Karpas-422 (cell line): Measurements from ENCODE around the gene GAPDH. TPM values are rescaled to one million over a fixed set of nuclear protein-coding genes. Genes with fewer than 3 reads are reported as not detected.

Experiments
- DNase-seq: peaks from one replicate; pipeline ENCODE4 v3.0.0-alpha.2; 2015
- H2AFZ ChIP-seq: fragments of 200-600 bp; sonication (generic); 2 replicates; pipeline ENCODE4 v1.6.1; 2014; ENCODE audit warnings: antibody characterized with exemption, low read length, mixed read lengths
- H3K27ac ChIP-seq: fragments of 200-600 bp; sonication (generic); 2 replicates; pipeline ENCODE4 v1.5.1; 2014; ENCODE audit warnings: mild to moderate bottlenecking, low read length, moderate library complexity
- H3K27me3 ChIP-seq: fragments of 200-600 bp; sonication (generic); 2 replicates; pipeline ENCODE4 v1.6.1; 2014; ENCODE audit warnings: low read length, mixed read lengths
- H3K36me3 ChIP-seq: fragments of 200-600 bp; sonication (generic); 2 replicates; pipeline ENCODE4 v1.6.1; 2014; ENCODE audit warnings: low read length, mixed read lengths; ENCODE audit not compliant: insufficient read depth
- H3K4me1 ChIP-seq: fragments of 200-600 bp; sonication (generic); 2 replicates; pipeline ENCODE4 v1.6.1; 2014; ENCODE audit warnings: mild to moderate bottlenecking, low read length, mixed read lengths
- H3K4me2 ChIP-seq: fragments of 200-600 bp; sonication (generic); 2 replicates; pipeline ENCODE4 v1.6.1; 2014; ENCODE audit warnings: low read length, low read depth, mild to moderate bottlenecking; ENCODE audit not compliant: poor library complexity, severe bottlenecking
- H3K4me3 ChIP-seq: fragments of 200-600 bp; sonication (generic); 2 replicates; pipeline ENCODE4 v1.5.1; 2014; ENCODE audit warnings: mild to moderate bottlenecking, antibody characterized with exemption, low read length, mixed read lengths
- H3K79me2 ChIP-seq: fragments of 200-600 bp; sonication (generic); 2 replicates; pipeline ENCODE4 v1.6.1; 2014; ENCODE audit warnings: mild to moderate bottlenecking, low read length, mixed read lengths
- H3K9ac ChIP-seq: fragments of 200-600 bp; sonication (generic); 2 replicates; pipeline ENCODE4 v1.6.0; 2014; ENCODE audit warnings: low read length
- H3K9me2 ChIP-seq: fragments of 200-600 bp; sonication (generic), shearing (Covaris generic); replicated peaks from 2 replicates; pipeline ENCODE4 v1.6.0; 2014; ENCODE audit warnings: mild to moderate bottlenecking, low read length, moderate library complexity; ENCODE audit not compliant: insufficient read depth
- H3K9me3 ChIP-seq: fragments of 300-700, 200-600 bp; sonication (generic); 2 replicates; pipeline ENCODE4 v1.6.1; 2014; ENCODE audit warnings: low read length, mixed read lengths
- H4K20me1 ChIP-seq: fragments of 200-600 bp; sonication (generic); 2 replicates; pipeline ENCODE4 v1.6.1; 2014; ENCODE audit warnings: mild to moderate bottlenecking, antibody characterized with exemption, low read length, low read depth; ENCODE audit not compliant: insufficient read depth
- total RNA-seq: library from RNA; depleted of rRNA; stranded (reverse); fragments of >200 nt; shearing (Covaris generic); gene quantifications from 2 replicates; pipeline ENCODE4 v1.2.3, GENCODE V29; 2014; ENCODE audit warnings: low replicate concordance

GAPDH gene
- total RNA-seq, 1 experiment from 2014 or later: 13,828 TPM

DNA sequence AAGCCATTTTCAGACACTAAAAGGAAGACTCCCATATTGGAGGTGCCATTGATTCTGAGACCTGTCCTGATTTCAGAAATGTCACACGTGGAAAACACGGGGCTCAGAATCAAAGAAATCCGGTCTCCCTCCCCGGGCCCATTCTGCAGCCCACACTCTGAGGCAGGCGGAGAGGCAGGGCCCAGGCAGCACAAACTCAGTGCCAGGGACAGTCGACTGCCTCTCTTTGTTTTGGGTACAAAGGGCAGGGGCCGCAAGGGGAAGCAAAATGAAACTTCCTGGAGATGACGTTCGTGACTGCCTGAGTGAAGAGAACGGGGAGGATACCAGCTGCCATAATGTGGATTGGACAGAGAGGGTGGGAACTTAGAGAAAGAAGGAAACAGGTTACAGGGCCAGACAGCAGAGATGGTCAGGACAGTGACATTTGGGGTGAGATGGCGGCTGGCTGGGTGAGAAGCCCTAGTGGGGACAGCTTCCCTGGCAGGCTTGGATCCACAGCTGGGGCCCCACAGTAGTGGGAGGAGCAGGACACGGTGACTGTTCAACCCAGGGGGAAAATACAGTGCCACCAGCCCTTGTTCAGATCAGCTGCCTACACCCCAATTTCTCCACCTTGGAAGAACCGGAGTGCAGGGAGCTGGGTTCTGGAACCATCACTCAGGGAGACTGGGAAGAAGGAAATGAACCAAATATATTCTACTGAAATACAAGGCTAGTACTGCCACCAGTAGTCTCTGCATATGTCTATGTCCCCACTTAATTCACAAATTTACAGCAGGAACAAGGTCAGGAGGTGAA, 8.1 kb downstream of the GAPDH start:
- Histone ChIP-seq H3K4me2 (no peak overlapping the region), H3K4me1 (peaks cover 36% of the 10 kb centered on the region), H3K9ac (no peak overlapping the region)

DNA sequence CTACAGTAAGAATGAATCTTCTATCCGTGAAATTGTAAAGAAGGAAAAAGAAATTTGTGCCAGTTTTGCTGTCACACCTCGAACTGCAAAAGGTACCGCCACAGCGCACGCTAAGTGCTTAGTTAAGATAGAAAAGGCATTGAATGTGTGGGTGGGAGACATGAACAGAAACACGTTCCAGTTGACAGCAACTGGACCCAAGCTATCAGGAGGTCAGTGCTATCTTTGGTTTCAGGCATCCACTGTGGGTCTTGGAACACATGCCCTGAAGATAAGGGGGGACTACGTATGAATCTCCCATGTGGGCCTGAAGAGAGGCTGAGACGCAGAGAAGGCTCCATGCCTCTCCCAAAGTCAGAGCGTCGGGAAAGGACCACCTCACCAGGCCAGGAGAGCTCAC, 11.7 kb downstream of the GAPDH start:
- Histone ChIP-seq H3K36me3 (peaks cover 3% of the 10 kb centered on the region; the same call in 1 of the 2 replicates), H3K9ac (no peak overlapping the region), H4K20me1 (peaks cover 3% of the 10 kb centered on the region; the same call in 1 of the 2 replicates), H2AFZ (no peak overlapping the region), H3K4me1 (peaks cover 2% of the 10 kb centered on the region; the same call in 1 of the 2 replicates), H3K4me2 (no peak overlapping the region), H3K27ac (no peak overlapping the region), H3K9me3 (no peaks in the 10 kb centered on the region), H3K9me2 (no peaks in the 10 kb centered on the region), H3K27me3 (no peaks in the 10 kb centered on the region), H3K4me3 (no peak overlapping the region), H3K79me2 (peaks cover 6% of the 10 kb centered on the region)
- DNase-seq: no peak

More for the DNA sequence above, 8.1 kb downstream of the GAPDH start:
- H3K79me2 ChIP-seq: no peaks in the 10 kb centered on the region
- H3K27me3 ChIP-seq: no peaks in the 10 kb centered on the region
- H3K4me3 ChIP-seq: no peak overlapping the region
- H4K20me1 ChIP-seq: peaks cover 3% of the 10 kb centered on the region; the same call in 1 of the 2 replicates
- H3K9me3 ChIP-seq: no peaks in the 10 kb centered on the region
- H3K9me2 ChIP-seq: no peaks in the 10 kb centered on the region
- no peak overlapping the region for H2AFZ ChIP-seq
- no peak for DNase-seq
- H3K36me3 ChIP-seq: peaks cover 3% of the 10 kb centered on the region; the same call in 1 of the 2 replicates
- no peak overlapping the region for H3K27ac ChIP-seq

DNA sequence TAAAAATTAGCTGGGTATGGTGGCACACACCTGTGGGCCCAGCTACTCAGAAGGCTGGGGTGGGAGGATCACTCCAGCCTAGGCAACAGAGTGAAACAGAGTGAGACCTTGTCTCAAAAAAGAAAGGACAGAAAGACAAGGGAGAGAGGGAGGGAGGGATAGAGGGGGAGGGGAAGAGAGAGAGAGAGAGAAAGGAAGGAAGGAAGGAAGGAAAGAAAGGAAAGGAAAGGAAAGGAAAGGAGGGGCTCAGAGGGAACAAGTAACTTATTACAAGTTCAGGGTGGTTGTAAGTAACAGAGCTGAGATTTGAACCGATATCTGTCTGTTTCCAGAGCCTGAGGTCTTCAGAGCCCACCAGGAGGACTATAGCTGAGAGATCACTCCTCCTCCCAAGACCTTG, 13.2 kb downstream of the GAPDH start:
- H4K20me1 ChIP-seq: 0 out of 2 replicates have a peak, but pooled peaks cover 5% of the 10 kb centered on the region
- H3K4me2 ChIP-seq: no peak overlapping the region
- H3K27ac ChIP-seq: no peak overlapping the region
- H2AFZ ChIP-seq: no peak overlapping the region
- no peaks in the 10 kb centered on the region for H3K4me1 ChIP-seq
- no peaks in the 10 kb centered on the region for H3K9me3 ChIP-seq
- H3K9me2 ChIP-seq: no peaks in the 10 kb centered on the region
- H3K36me3 ChIP-seq: peaks cover 11% of the 10 kb centered on the region; the same call in 1 of the 2 replicates
- no peaks in the 10 kb centered on the region for H3K27me3 ChIP-seq
- no peak overlapping the region for H3K4me3 ChIP-seq
- no peak for DNase-seq
- peaks cover 21% of the 10 kb centered on the region for H3K79me2 ChIP-seq
- H3K9ac ChIP-seq: no peak overlapping the region

DNA sequence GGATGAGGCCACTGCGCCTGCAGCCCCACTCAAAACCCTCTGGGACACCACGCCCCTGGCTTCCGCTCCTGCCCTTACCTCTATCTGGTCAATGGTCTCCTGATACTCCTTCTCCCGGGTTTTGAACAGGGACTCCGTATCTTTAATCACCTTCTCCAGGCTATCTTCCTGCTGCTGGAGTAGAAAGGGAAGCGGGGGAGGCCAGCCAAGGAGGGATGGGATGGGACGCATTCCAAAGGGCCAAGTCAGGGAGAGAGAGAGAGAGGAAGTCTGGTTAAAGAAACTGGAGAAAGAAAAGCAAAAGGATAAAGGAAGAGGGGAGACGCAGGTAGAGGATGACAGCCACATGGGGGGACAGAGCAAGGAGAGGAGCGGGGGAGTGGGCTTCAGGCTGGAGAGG, 13.7 kb downstream of the GAPDH start:
- Histone ChIP-seq H3K9ac (no peak overlapping the region), H3K36me3 (peaks cover 15% of the 10 kb centered on the region; the same call in 1 of the 2 replicates), H3K9me3 (no peaks in the 10 kb centered on the region), H3K4me3 (no peak overlapping the region), H3K9me2 (no peaks in the 10 kb centered on the region), H3K4me2 (no peak overlapping the region), H2AFZ (no peak overlapping the region), H3K4me1 (peaks cover 3% of the 10 kb centered on the region; the same call in 1 of the 2 replicates), H3K27ac (no peak overlapping the region), H3K27me3 (no peaks in the 10 kb centered on the region), H3K79me2 (peaks cover 25% of the 10 kb centered on the region), H4K20me1 (peaks cover 5% of the 10 kb centered on the region; the same call in 1 of the 2 replicates)
- no peak for DNase-seq

DNA sequence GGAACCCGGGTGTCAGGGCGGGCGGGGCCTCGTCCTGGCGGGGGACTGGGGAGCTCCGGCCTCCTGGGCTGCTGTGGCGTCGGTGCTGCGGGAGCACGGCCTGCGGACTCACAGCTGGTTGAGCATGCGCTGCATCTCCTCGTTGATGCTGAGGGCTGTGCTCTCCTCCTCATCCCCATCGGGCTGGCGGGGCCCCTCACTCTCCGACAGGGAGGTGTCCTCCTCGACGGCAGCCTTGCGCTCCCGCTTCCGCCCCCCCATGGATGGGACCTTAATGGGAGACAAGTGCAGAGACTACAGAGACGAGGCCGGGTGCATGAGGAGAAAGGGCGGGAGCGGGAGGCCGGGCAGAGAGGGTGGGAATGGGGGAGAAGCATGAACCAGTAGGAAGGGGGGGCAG, 14.2 kb downstream of the GAPDH start:
- peaks cover 8% of the 10 kb centered on the region for H3K4me1 ChIP-seq
- no peak for DNase-seq
- no peak overlapping the region for H3K27ac ChIP-seq
- no peaks in the 10 kb centered on the region for H3K9me3 ChIP-seq
- no peak overlapping the region for H3K4me3 ChIP-seq
- peaks cover 17% of the 10 kb centered on the region; the same call in 1 of the 2 replicates for H3K36me3 ChIP-seq
- no peaks in the 10 kb centered on the region for H3K27me3 ChIP-seq
- no peak overlapping the region for H3K9ac ChIP-seq
- peaks cover 5% of the 10 kb centered on the region; the same call in 1 of the 2 replicates for H4K20me1 ChIP-seq
- no peaks in the 10 kb centered on the region for H3K9me2 ChIP-seq
- no peak overlapping the region for H3K4me2 ChIP-seq
- H2AFZ ChIP-seq: no peak overlapping the region
- H3K79me2 ChIP-seq: peaks cover 31% of the 10 kb centered on the region

DNA sequence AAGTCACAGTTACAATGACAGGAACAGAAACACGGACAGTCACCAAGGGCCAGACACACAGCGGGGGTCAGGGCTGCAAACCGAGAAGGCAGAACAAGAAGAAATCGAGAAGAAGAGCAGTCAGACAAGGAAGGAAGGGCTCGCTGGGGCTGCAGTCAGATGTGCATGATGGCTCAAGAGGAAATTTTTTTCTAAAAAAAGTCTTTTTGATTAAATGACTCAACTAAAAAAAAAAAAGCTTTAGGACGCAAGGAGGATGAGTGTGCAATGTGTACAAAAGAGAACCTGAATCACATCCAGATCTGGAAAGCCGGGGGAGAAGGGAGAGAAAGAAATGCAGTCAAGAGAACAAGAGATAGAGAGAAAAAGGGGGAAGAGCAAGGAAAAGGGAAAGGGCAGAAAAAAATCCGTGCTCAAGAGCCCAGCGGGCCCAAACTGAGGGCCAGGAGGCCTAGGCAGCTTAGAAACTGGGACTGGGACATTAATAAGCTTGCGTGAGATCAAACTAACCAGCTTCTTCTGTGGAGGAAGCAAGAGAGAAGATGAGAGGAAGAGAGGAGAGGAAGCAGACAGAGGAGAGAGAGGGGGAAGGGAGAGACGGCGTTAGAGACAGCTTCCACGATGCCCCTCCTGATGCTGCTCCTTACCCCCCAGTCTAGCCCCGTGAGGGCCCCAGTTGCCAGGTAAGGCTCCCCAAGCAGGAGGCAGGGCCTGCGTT, 14.8 kb downstream of the GAPDH start:
- no peak overlapping the region for H3K4me2 ChIP-seq
- H3K4me3 ChIP-seq: no peak overlapping the region
- no peaks in the 10 kb centered on the region for H3K9me3 ChIP-seq
- H3K27me3 ChIP-seq: no peaks in the 10 kb centered on the region
- no peak for DNase-seq
- peaks cover 13% of the 10 kb centered on the region for H3K4me1 ChIP-seq
- H3K36me3 ChIP-seq: peaks cover 17% of the 10 kb centered on the region; the same call in 1 of the 2 replicates
- H3K9me2 ChIP-seq: no peaks in the 10 kb centered on the region
- peaks cover 5% of the 10 kb centered on the region; the same call in 1 of the 2 replicates for H4K20me1 ChIP-seq
- no peak overlapping the region for H3K9ac ChIP-seq
- H3K79me2 ChIP-seq: peaks cover 37% of the 10 kb centered on the region
- no peak overlapping the region for H2AFZ ChIP-seq
- no peak overlapping the region for H3K27ac ChIP-seq

DNA sequence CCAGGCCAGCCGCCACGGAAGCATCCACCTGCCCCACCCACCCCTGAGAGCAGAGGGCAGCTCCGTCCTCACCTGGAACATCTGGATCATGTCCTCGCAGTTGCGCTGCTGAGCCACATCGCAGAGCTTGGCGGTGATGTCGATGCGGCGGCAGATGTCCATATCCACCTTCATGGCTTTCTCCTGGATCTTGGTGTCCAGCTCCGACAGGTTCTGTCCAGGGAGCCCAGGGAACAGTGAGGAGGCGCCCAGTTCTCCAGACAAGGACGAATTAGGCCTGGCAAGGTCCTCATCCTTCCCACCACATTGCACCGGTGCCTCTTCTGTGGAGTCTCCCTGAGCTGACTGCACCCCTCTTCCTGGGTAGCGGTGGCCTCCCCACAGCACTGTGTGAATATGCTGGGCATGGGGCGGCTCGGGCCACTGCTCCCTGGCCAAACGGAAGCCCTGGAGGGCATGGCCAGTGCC, 15.4 kb downstream of the GAPDH start:
- Histone ChIP-seq H3K9me2 (no peaks in the 10 kb centered on the region), H3K9me3 (no peaks in the 10 kb centered on the region), H3K4me2 (no peak overlapping the region), H3K4me1 (peaks cover 19% of the 10 kb centered on the region), H3K27ac (no peak overlapping the region), H3K79me2 (peaks cover 43% of the 10 kb centered on the region), H3K9ac (no peak overlapping the region), H4K20me1 (peaks cover 10% of the 10 kb centered on the region), H2AFZ (no peak overlapping the region), H3K27me3 (no peaks in the 10 kb centered on the region), H3K36me3 (peaks cover 21% of the 10 kb centered on the region; the same call in 1 of the 2 replicates), H3K4me3 (no peak overlapping the region)
- DNase-seq: no peak
